Epithelial cell of proximal tubule (primary cell): ENCODE measurements around the gene PHYHD1. TPM values are rescaled to one million over a fixed set of nuclear protein-coding genes. Genes with fewer than 3 reads are reported as not detected.

Experiments
- DNase-seq: peaks from one replicate; pipeline ENCODE4 v3.0.0-alpha.2; 2011; ENCODE audit warnings: low read depth
- H3K4me3 ChIP-seq: 2 replicates; pipeline ENCODE4 v1.5.1; 2011; ENCODE audit warnings: low read depth, mild to moderate bottlenecking, low read length
- CTCF ChIP-seq: conservative IDR thresholded peaks from 2 replicates; pipeline ENCODE4 v1.5.1; 2012; ENCODE audit warnings: low read depth, mild to moderate bottlenecking, low read length
- total RNA-seq: library from RNA; depleted of rRNA; stranded (reverse); fragments of >200 nt; gene quantifications from 2 replicates; pipeline ENCODE4 v1.2.3, GENCODE V29; 2015

Gene PHYHD1
- total RNA-seq, 1 donor from 2014 or later, result 21.2 TPM

GRCh38 chr9:128885798-128886197 is 35.0 kb upstream of the PHYHD1 start:
- DNase-seq, result no peak
- TF ChIP-seq CTCF, result no peak
- no peak overlapping the region for H3K4me3 ChIP-seq

DNA sequence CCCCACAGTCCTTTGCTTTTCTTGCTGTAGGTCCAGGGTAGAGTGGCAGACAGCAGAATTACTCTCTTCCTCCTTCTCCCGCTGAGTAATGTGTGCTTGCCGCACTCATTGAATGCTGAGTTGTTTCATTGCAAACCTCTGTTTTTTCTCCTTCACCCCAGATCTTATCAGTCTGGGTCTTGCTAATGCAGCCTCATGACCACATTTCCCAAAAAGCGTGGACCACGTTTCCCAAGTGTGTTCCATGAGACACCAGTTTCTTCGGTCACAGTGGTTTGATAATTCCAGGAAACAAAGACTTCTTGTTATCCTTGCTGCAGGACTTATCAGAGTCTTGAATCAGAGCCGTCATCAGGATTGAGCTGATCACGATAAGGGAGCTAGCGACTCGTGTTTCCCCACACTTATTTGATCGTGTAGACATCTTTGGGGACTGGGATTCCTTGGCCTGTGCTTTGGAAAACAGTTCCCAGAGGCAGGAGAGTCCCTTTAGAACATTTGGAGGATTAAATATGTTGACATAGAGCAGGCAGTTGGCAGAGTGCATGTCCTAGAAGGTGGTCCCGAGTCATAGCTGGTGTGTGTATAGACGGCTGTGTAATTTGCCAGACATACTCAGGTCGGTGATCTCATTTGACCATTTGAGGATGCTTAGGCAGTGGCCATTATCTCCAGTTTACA is 34.4 kb upstream of the PHYHD1 start:
- no peak for DNase-seq

GRCh38 chr9:128887049-128887448 is 33.7 kb upstream of the PHYHD1 start:
- TF ChIP-seq CTCF, result no peak
- H3K4me3 ChIP-seq, result no peak overlapping the region
- DNase-seq, result no peak

More for the DNA sequence above, 34.4 kb upstream of the PHYHD1 start:
- no peak for TF ChIP-seq CTCF
- H3K4me3 ChIP-seq, result no peak overlapping the region

GRCh38 chr9:128887914-128888350 is 32.9 kb upstream of the PHYHD1 start:
- TF ChIP-seq CTCF, result no peak
- H3K4me3 ChIP-seq, result no peak overlapping the region

DNA sequence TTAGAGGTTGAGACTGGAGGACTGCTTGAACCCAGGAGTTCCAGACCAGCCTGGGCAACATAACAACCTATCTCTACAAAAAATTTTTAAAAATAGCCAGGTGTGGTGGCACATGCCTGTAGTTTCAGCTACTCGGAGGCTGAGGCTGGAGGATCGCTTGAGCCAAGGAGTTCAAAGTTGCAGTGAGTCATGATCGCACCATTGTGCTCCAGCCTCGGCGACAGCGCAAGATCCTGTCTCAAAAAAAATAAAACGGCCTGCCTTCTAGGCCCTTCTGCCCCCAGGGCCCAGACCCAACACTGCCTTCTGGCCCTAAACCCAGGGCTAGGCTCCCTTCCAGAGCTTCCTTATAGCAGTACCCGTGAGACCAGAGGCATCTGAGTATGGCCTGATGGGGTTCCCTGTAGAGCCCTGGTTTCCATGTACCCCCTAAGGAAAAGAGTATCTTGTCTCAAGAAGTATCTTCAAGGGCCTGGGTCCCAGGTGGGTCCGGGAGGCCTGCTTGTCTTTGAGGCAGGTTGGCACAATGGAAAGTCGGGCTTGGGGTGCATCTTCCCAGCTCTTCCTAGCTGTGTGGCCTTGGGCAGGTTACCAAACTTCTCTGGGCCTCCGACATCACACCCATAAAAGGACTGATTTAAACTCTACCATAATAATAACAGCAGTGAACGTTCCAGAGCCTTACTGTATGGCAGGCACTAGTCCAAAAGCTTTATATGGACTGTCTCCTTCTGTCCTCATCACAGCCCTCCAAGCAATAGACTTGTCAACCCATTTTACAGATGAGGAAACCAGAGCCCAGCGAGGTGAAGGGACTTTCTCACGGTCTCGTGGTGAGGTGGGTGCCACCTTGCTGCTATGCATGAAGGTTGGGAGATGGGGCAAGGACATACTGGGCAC is 29.2 kb upstream of the PHYHD1 start:
- no peak for DNase-seq
- no peak for TF ChIP-seq CTCF
- H3K4me3 ChIP-seq, result no peak overlapping the region

More at GRCh38 chr9:128887914-128888350, 32.9 kb upstream of the PHYHD1 start:
- no peak for DNase-seq

- DNase-seq, result no peak
- H3K4me3 ChIP-seq, result peak overlapping the region; percentile 30
- TF ChIP-seq CTCF, result no peak
Observed at GRCh38 chr9:128892221-128892921, 28.4 kb upstream of the PHYHD1 start.
